CD14-positive monocyte (primary cell): ENCODE results near the gene KRTAP9-9. TPM values are rescaled to one million over a fixed set of nuclear protein-coding genes. Genes with fewer than 3 reads are reported as not detected.

Experiments used
- DNase-seq, 3 donors: peaks; one replicate each; pipeline ENCODE4 v3.0.0-alpha.2; 2011 to 2022
- H2AFZ ChIP-seq: 2 replicates; pipeline ENCODE4 v1.6.0; 2012; ENCODE audit warnings: mild to moderate bottlenecking, low read depth, low read length, inconsistent platforms; ENCODE audit not compliant: insufficient read depth, poor library complexity, severe bottlenecking
- H3K27ac ChIP-seq, 2 donors: 1 replicate in 1 of 2; 2 replicates in 1 of 2; pipeline ENCODE4 v1.5.1; 2012 to 2013; ENCODE audit warnings: low read length in 2 of 2, control low read depth in 1 of 2, inconsistent platforms in 1 of 2, low read depth in 1 of 2, mild to moderate bottlenecking in 1 of 2
- H3K27me3 ChIP-seq, 2 donors: one replicate each; pipeline versions ENCODE4 v1.6.0 to v1.6.1; 2011 to 2013; ENCODE audit warnings: low read length in 2 of 2; ENCODE audit not compliant: control insufficient read depth in 2 of 2, insufficient read depth in 2 of 2
- H3K36me3 ChIP-seq, 2 donors: replicated peaks in 1 of 2; 1 replicate in 1 of 2; 2 replicates in 1 of 2; pipeline versions ENCODE4 v1.5.1 to v1.6.1; 2012 to 2013; ENCODE audit warnings: low read length in 2 of 2, control low read depth in 1 of 2, inconsistent platforms in 1 of 2, mild to moderate bottlenecking in 1 of 2; ENCODE audit not compliant: insufficient read depth in 2 of 2, control insufficient read depth in 1 of 2
- H3K4me1 ChIP-seq, 2 donors: 1 replicate in 1 of 2; 2 replicates in 1 of 2; pipeline versions ENCODE4 v1.5.1 to v1.6.1; 2012 to 2013; ENCODE audit warnings: low read length in 2 of 2, control low read depth in 1 of 2, inconsistent platforms in 1 of 2, mild to moderate bottlenecking in 1 of 2, moderate library complexity in 1 of 2; ENCODE audit not compliant: insufficient read depth in 2 of 2, control insufficient read depth in 1 of 2
- H3K4me2 ChIP-seq: replicated peaks from 2 replicates; pipeline ENCODE3; 2012; ENCODE audit warnings: low read length, moderate library complexity, mild to moderate bottlenecking; ENCODE audit not compliant: poor library complexity, severe bottlenecking; ENCODE audit errors: extremely low read depth
- H3K4me3 ChIP-seq, 3 experiments: fragments of 200-600 bp in 1 of 3; sonication (generic) in 1 of 3; replicated peaks in 1 of 3; 1 replicate in 2 of 3; 2 replicates in 1 of 3; pipeline ENCODE4 v1.5.1; 2011 to 2013; ENCODE audit warnings: low read length in 3 of 3, mild to moderate bottlenecking in 3 of 3, control low read depth in 2 of 3, low read depth in 2 of 3, inconsistent platforms in 1 of 3, moderate library complexity in 1 of 3
- H3K79me2 ChIP-seq: 2 replicates; pipeline ENCODE4 v1.6.0; 2012; ENCODE audit warnings: mild to moderate bottlenecking, control low read depth, inconsistent platforms, low read length, moderate library complexity; ENCODE audit not compliant: insufficient read depth
- H3K9ac ChIP-seq: 2 replicates; pipeline ENCODE4 v1.6.0; 2017; ENCODE audit warnings: low read length, mild to moderate bottlenecking; ENCODE audit not compliant: insufficient read depth, poor library complexity, severe bottlenecking
- H3K9me3 ChIP-seq, 2 donors: replicated peaks in 1 of 2; 1 replicate in 1 of 2; 2 replicates in 1 of 2; pipeline versions ENCODE4 v1.5.1 to v1.6.1; 2012 to 2013; ENCODE audit warnings: low read length in 2 of 2, control low read depth in 1 of 2; ENCODE audit not compliant: control insufficient read depth in 1 of 2, insufficient read depth in 1 of 2
- H4K20me1 ChIP-seq: 2 replicates; pipeline ENCODE4 v1.6.0; 2012; ENCODE audit warnings: mild to moderate bottlenecking, low read length, control low read depth, moderate library complexity; ENCODE audit not compliant: insufficient read depth
- H3K27ac Mint-ChIP-seq, 7 donors: one replicate each; pipeline ENCODE4 v1.8.0; 2020; ENCODE audit warnings: mild to moderate bottlenecking in 7 of 7, mixed read lengths in 7 of 7, moderate library complexity in 6 of 7, inconsistent platforms in 2 of 7
- H3K27me3 Mint-ChIP-seq, 3 donors: one replicate each; pipeline ENCODE4 v1.8.0; 2021 to 2022; ENCODE audit warnings: low read depth in 3 of 3, mild to moderate bottlenecking in 3 of 3, mixed read lengths in 3 of 3, moderate library complexity in 3 of 3, inconsistent platforms in 1 of 3
- H3K36me3 Mint-ChIP-seq, 2 donors: one replicate each; pipeline ENCODE4 v1.8.0; 2020; ENCODE audit warnings: mixed read lengths in 2 of 2, inconsistent platforms in 1 of 2, mild to moderate bottlenecking in 1 of 2
- H3K4me1 Mint-ChIP-seq: one replicate; pipeline ENCODE4 v1.8.0; 2020; ENCODE audit warnings: mild to moderate bottlenecking, mixed read lengths
- H3K4me3 Mint-ChIP-seq, 2 donors: one replicate each; pipeline ENCODE4 v1.8.0; 2020; ENCODE audit warnings: mild to moderate bottlenecking in 2 of 2, mixed read lengths in 2 of 2, moderate library complexity in 1 of 2
- H3K9me3 Mint-ChIP-seq, 7 donors: one replicate each; pipeline ENCODE4 v1.8.0; 2020 to 2022; ENCODE audit warnings: mixed read lengths in 7 of 7, mild to moderate bottlenecking in 6 of 7, moderate library complexity in 6 of 7, inconsistent platforms in 2 of 7
- CTCF ChIP-seq: fragments of 200-600 bp; IDR thresholded peaks from one replicate; pipeline ENCODE4 v1.8.0; 2022; ENCODE audit warnings: antibody characterized with exemption, mild to moderate bottlenecking
- WGBS: methylation state at CpG from one replicate; pipeline ENCODE4 v1.1.5; 2013; ENCODE audit warnings: missing lambda C conversion rate; ENCODE audit not compliant: insufficient coverage; 5-methylcytosine and 5-hydroxymethylcytosine counted together
- intact Hi-C, 2 donors: fragments of 100-400 bp; cut with micrococcal nuclease; formaldehyde crosslinking; loops; one replicate each; pipeline versions ENCODE4 v1.15.0 to v1.15.1; 2023
- polyA plus RNA-seq, 3 donors: library from polyadenylated mRNA; depleted of rRNA in 1 of 3; unstranded in 2 of 3; stranded (reverse) in 1 of 3; fragments of 300-500 nt in 2 of 3; fragments of >200 nt in 1 of 3; fragmentation: Illumina TruSeq in 2 of 3; gene quantifications; 1 replicate in 2 of 3; 2 replicates in 1 of 3; pipeline ENCODE4 v1.2.3, GENCODE V29; 2012 to 2021

KRTAP9-9 gene
- polyA plus RNA-seq, 3 donors = not detected

GRCh38 chr17:41212524-41213169 is 42.5 kb upstream of the KRTAP9-9 start:
- H3K9me3 Mint-ChIP-seq = peaks cover 0 to 8% (median 0%) of the 10 kb centered on the region in 7 donors
- H3K4me2 ChIP-seq = no peak overlapping the region
- H3K36me3 Mint-ChIP-seq = no peaks in the 10 kb centered on the region
- H3K27ac Mint-ChIP-seq = no peak overlapping the region
- H3K9ac ChIP-seq = no peak overlapping the region
- no peak overlapping the region for H2AFZ ChIP-seq
- H3K27me3 Mint-ChIP-seq = peaks cover 2 to 23% (median 9%) of the 10 kb centered on the region in 3 donors
- no peaks in the 10 kb centered on the region for H3K4me1 Mint-ChIP-seq
- H3K79me2 ChIP-seq = no peaks in the 10 kb centered on the region
- H3K36me3 ChIP-seq = no peaks in the 10 kb centered on the region
- DNase-seq = no peak
- 89% methylated on average over 6 of the region's 7 CpGs for WGBS
- H3K4me3 ChIP-seq = no peak overlapping the region
- H3K4me1 ChIP-seq = no peaks in the 10 kb centered on the region
- intact Hi-C loops = no loop called here
- no peak overlapping the region for H3K4me3 Mint-ChIP-seq
- no peak overlapping the region for H3K27ac ChIP-seq
- no peaks in the 10 kb centered on the region for H3K9me3 ChIP-seq
- H4K20me1 ChIP-seq = no peaks in the 10 kb centered on the region
- TF ChIP-seq CTCF = no peak
- H3K27me3 ChIP-seq = no peaks in the 10 kb centered on the region

DNA sequence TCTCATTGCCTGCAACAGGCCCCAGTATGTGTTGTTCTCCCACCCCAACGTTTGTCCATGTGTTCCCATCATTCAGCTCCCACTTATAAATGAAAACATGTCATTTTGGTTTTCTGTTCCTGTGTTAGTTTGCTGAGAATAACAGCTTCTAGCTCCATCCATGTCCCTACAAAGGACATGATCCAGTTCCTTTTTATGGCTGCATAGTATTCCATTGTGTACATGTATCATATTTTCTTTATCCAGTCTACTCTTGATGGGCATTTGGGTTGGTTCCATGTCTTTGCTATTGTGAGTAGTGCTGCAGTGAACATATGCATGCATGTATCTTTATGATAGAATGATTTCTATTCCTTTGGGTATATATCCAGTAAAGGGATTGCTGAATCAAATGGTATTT is 39.5 kb upstream of the KRTAP9-9 start:
- Mint-ChIP-seq H3K27ac (no peak overlapping the region), H3K27me3 (peaks cover 2 to 19% (median 10%) of the 10 kb centered on the region in 3 donors), H3K4me1 (no peaks in the 10 kb centered on the region), H3K9me3 (peaks cover under 1 to 14% (median 6%) of the 10 kb centered on the region in 7 donors), H3K4me3 (no peak overlapping the region), H3K36me3 (no peaks in the 10 kb centered on the region)
- Histone ChIP-seq H3K27ac (no peak overlapping the region), H2AFZ (no peak overlapping the region), H4K20me1 (no peaks in the 10 kb centered on the region), H3K4me2 (no peak overlapping the region), H3K9ac (no peak overlapping the region), H3K4me1 (no peaks in the 10 kb centered on the region), H3K36me3 (no peaks in the 10 kb centered on the region), H3K79me2 (no peaks in the 10 kb centered on the region), H3K9me3 (peaks cover 0 to 3% of the 10 kb centered on the region in 2 donors), H3K27me3 (no peaks in the 10 kb centered on the region), H3K4me3 (no peak overlapping the region)
- WGBS = no CpG with 5 or more reads among the region's 1 CpG
- DNase-seq = no peak
- no peak for TF ChIP-seq CTCF
- intact Hi-C loops = no loop called here
